Gastrocnemius medialis (tissue), 4 donors: ENCODE results near the gene GLYR1. TPM values are rescaled to one million over a fixed set of nuclear protein-coding genes. Genes with fewer than 3 reads are reported as not detected.
A peak's percentile ranks its signal among the peaks of the same experiment; 100 is the strongest.

Experiments used
- ATAC-seq, 2 donors: fragments of 150-250 bp; one replicate each; pipeline ENCODE4 v1.9.1; 2016
- DNase-seq, 2 donors: peaks; one replicate each; pipeline ENCODE4 v3.0.0-alpha.2; 2019
- H3K27ac ChIP-seq, 4 donors: fragments of 200-600 bp; sonication (generic); 1 replicate in 1 of 4; 2 replicates in 3 of 4; pipeline ENCODE4 v1.5.1; 2016 to 2018; ENCODE audit warnings: mild to moderate bottlenecking in 2 of 4, moderate library complexity in 1 of 4
- H3K27me3 ChIP-seq, 3 donors: fragments of 200-600 bp; sonication (generic) in 2 of 3; 1 replicate in 1 of 3; 2 replicates in 2 of 3; pipeline versions ENCODE4 v1.5.1 to v1.6.0; 2016 to 2019; ENCODE audit warnings: mild to moderate bottlenecking in 1 of 3, moderate library complexity in 1 of 3
- H3K36me3 ChIP-seq, 2 donors: fragments of 200-600 bp; sonication (generic) in 1 of 2; one replicate each; pipeline ENCODE4 v1.5.1; 2017 to 2018
- H3K4me1 ChIP-seq, 2 donors: fragments of 200-600 bp; sonication (generic) in 1 of 2; one replicate each; pipeline ENCODE4 v1.5.1; 2016 to 2017; ENCODE audit warnings: mild to moderate bottlenecking in 2 of 2
- H3K4me3 ChIP-seq, 4 donors: fragments of 200-600 bp; sonication (generic) in 3 of 4; 1 replicate in 1 of 4; 2 replicates in 3 of 4; pipeline ENCODE4 v1.5.1; 2016 to 2019; ENCODE audit warnings: mild to moderate bottlenecking in 2 of 4
- H3K9me3 ChIP-seq, 3 donors: fragments of 200-600 bp; sonication (generic) in 2 of 3; 1 replicate in 1 of 3; 2 replicates in 2 of 3; pipeline ENCODE4 v1.5.1; 2016 to 2019
- POLR2A ChIP-seq, 2 donors: fragments of 450-650 bp; IDR thresholded peaks; one replicate each; pipeline ENCODE4 v1.6.1; 2017; ENCODE audit warnings: antibody characterized with exemption in 2 of 2, mild to moderate bottlenecking in 2 of 2, moderate library complexity in 2 of 2
- in situ Hi-C, 4 donors: fragments of 200-750 bp; cut with MboI; loops; one replicate each; pipeline versions ENCODE4 v1.15.0 to v1.8.0; 2017; ENCODE audit warnings: low sequenced_read_pairs in 4 of 4
- intact Hi-C: fragments of 100-400 bp; cut with DNase I; formaldehyde crosslinking; loops from one replicate; pipeline ENCODE4 v1.15.1; 2023; ENCODE audit warnings: low total_unique reads
- total RNA-seq, 4 donors: library from RNA; depleted of rRNA; stranded (reverse); fragments of >200 nt; gene quantifications; one replicate each; pipeline versions ENCODE4 v1.1.0 to v1.2.3, GENCODE V29; 2016
- TF ChIP-seq, protein P1 (sequence below), 5 experiments: fragments of 450-650 bp in 3 of 5; fragments of 200-600 bp in 2 of 5; sonication (generic) in 2 of 5; IDR thresholded peaks in 4 of 5; conservative IDR thresholded peaks in 1 of 5; 1 replicate in 4 of 5; 2 replicates in 1 of 5; pipeline ENCODE4 v1.5.1; 2016 to 2019; ENCODE audit warnings: antibody characterized with exemption in 5 of 5, mild to moderate bottlenecking in 3 of 5, moderate library complexity in 3 of 5

GLYR1 gene
- total RNA-seq, 4 donors from 2014 or later = 39.4 to 56.7 (median 53.0) TPM

DNA sequence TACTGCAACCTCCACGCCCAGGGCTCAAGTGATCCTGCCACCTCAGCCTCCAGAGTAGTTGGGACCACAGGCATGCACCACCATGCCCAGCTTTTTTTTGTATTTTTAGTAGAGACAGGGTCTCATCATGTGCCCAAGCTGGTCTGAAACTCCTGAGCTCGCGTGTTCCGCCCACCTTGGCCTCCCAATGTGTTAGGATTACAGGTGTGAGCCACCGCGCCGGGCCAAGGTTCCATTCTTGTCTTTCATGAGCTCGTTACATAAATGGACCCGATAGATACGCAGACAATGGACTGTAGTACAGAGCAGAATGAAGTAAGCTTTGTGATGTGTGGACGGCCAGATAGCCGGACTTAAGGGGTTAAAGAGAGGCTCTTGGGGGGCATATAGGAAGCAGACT is 19.5 kb upstream of the GLYR1 start:
- ATAC-seq (no peak), DNase-seq (no peak)
- Histone ChIP-seq H3K4me3 (no peak overlapping the region), H3K4me1 (peaks cover 25 to 37% of the 10 kb centered on the region in 2 donors), H3K36me3 (peaks cover 0 to 17% of the 10 kb centered on the region in 2 donors), H3K27ac (no peak overlapping the region), H3K9me3 (no peaks in the 10 kb centered on the region), H3K27me3 (no peaks in the 10 kb centered on the region)
- TF ChIP-seq, protein P1, sequence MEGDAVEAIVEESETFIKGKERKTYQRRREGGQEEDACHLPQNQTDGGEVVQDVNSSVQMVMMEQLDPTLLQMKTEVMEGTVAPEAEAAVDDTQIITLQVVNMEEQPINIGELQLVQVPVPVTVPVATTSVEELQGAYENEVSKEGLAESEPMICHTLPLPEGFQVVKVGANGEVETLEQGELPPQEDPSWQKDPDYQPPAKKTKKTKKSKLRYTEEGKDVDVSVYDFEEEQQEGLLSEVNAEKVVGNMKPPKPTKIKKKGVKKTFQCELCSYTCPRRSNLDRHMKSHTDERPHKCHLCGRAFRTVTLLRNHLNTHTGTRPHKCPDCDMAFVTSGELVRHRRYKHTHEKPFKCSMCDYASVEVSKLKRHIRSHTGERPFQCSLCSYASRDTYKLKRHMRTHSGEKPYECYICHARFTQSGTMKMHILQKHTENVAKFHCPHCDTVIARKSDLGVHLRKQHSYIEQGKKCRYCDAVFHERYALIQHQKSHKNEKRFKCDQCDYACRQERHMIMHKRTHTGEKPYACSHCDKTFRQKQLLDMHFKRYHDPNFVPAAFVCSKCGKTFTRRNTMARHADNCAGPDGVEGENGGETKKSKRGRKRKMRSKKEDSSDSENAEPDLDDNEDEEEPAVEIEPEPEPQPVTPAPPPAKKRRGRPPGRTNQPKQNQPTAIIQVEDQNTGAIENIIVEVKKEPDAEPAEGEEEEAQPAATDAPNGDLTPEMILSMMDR (IDR thresholded peaks at IDR 0.05 in 4 of 5, conservative IDR thresholded peaks at IDR 0.05 in 1 of 5) = no peak
- no peak for TF ChIP-seq POLR2A (IDR thresholded peaks at IDR 0.05)
- in situ Hi-C loops (no loop called here), intact Hi-C loops (no loop called here)

DNA sequence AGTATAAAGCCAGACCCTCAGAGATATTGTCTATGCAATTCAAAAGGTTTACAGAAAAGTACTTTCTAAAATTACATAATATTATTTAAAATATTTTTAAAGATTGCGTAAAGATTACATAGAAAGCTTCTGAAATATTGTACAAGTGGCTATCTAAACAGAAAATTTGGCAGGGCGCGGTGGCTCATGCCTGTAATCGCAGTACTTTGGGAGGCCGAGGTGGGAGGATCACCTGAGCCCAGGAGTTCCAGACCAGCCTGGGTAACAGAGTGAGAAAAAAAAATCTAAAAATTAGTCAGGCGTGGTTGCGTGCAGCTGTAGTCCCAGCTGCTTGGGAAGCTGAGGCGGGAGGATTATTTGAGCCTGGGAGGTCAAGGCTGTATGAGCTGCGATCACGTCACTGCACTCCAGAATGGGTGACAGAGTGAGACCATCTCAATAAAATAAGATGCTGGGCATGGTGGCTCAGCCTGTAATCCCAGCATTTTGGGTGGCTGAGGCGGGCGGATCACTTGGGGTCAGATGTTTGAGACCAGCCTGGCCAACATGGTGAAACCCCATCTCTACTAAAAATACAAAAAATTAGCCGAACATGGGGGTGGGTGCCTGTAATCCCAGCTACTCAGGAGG is 18.3 kb upstream of the GLYR1 start:
- ATAC-seq (no peak), DNase-seq (no peak)
- no peak for TF ChIP-seq POLR2A (IDR thresholded peaks at IDR 0.05)
- TF ChIP-seq, protein P1 (IDR thresholded peaks at IDR 0.05 in 4 of 5, conservative IDR thresholded peaks at IDR 0.05 in 1 of 5) = no peak
- no peak overlapping the region for H3K27ac ChIP-seq
- no peaks in the 10 kb centered on the region for H3K27me3 ChIP-seq
- H3K4me1 ChIP-seq = peaks cover 25 to 34% of the 10 kb centered on the region in 2 donors
- no peaks in the 10 kb centered on the region for H3K9me3 ChIP-seq
- no peak overlapping the region for H3K4me3 ChIP-seq
- in situ Hi-C loops = no loop called here
- intact Hi-C loops = no loop called here
- H3K36me3 ChIP-seq = peaks cover 0 to 25% of the 10 kb centered on the region in 2 donors

DNA sequence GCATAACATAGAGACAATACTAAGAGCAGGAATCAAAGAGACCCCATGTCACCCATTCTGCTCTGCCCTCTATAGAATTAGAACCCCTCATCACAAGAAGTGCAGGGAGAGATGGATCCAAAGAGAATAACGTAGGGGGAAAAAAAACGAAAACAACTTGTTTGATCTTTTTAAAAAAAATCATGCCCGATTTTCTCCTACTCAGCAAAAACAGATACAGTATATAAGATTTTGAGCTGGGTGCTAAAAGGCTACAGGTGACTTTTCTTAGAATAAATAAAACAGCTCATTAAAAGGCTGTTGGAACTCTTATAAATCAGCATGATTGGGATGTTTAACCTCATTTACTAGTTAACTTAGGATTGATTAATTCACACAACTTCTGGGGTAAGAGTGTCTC is 17.6 kb upstream of the GLYR1 start:
- Histone ChIP-seq H3K4me1 (peaks cover 25 to 33% of the 10 kb centered on the region in 2 donors), H3K27me3 (no peaks in the 10 kb centered on the region), H3K4me3 (no peak overlapping the region), H3K36me3 (peaks cover 0 to 31% of the 10 kb centered on the region in 2 donors), H3K27ac (no peak overlapping the region), H3K9me3 (no peaks in the 10 kb centered on the region)
- intact Hi-C loops (no loop called here), in situ Hi-C loops (no loop called here)
- ATAC-seq (no peak), DNase-seq (no peak)
- TF ChIP-seq, protein P1 (IDR thresholded peaks at IDR 0.05 in 4 of 5, conservative IDR thresholded peaks at IDR 0.05 in 1 of 5) = no peak
- TF ChIP-seq POLR2A (IDR thresholded peaks at IDR 0.05) = no peak

- DNase-seq (peak; percentile 61 to 77), ATAC-seq (peak; percentile 95 to 97)
- in situ Hi-C loops = no loop called here
- TF ChIP-seq, protein P1 (IDR thresholded peaks at IDR 0.05 in 4 of 5, conservative IDR thresholded peaks at IDR 0.05 in 1 of 5) = no peak
- no peak for TF ChIP-seq POLR2A (IDR thresholded peaks at IDR 0.05)
- no peaks in the 10 kb centered on the region for H3K27me3 ChIP-seq
- peaks cover 25 to 29% of the 10 kb centered on the region in 2 donors for H3K4me1 ChIP-seq
- H3K27ac ChIP-seq = peak overlapping the region; percentile 32 to 70 (median 59)
- H3K36me3 ChIP-seq = peaks cover 0 to 47% of the 10 kb centered on the region in 2 donors
- H3K4me3 ChIP-seq = no peak overlapping the region
- intact Hi-C loops = no loop called here
- H3K9me3 ChIP-seq = no peaks in the 10 kb centered on the region
Measured at GRCh38 chr16:4862639-4863038, 15.6 kb upstream of the GLYR1 start.
